ENCODE data around the gene PAXIP1.

The PAXIP1 gene

DNA sequence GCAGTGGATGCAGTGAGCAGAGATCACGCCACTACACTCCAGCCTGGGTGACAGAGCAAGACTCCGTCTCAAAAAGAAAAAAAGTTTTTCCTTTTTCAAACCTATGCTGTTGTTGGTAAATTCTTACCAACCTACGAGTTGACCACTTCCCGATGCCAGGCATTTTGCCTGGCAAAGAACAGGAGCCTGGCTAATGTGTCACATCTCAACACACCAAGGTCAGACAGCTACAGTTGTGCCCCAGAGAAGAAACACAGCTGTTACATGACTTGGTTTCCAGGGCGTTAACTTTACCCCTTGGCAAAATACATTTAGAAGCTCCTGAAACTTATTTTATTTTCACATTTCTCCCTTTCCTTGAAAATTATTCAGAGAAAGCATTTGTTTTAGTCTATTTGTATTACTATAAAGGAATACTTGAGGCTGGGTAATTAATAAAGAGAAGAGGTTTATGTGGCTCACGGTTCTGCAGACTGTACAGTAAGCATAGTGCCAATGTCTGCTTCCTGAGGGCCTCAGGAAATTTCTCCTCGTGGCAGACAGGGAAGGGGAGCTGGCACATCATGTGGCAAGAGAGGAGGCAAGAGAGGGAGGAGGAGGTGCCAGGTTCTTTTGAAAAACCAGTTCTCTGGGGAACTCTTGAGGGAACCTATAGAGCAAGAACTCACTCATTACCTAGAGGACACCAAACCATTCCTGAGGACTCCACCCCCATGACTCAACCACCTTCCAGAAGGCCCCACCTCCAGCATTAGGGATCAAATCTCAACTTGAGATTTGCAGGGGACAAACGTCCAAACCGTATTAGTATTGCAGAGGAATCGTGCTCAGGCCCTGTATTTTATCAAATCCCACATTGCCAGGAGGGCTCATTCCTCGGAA lies 83.3 kb downstream of the PAXIP1 start:
- Histone ChIP-seq H2AFZ (ENCODE audit: low read depth) (no peak overlapping the region), H3K27ac (no peak overlapping the region), H4K20me1 (ENCODE audit: insufficient read depth) (no peaks in the 10 kb centered on the region), H3K4me2 (no peak overlapping the region), H3K36me3 (ENCODE audit: insufficient read depth) (no peaks in the 10 kb centered on the region), H3K79me2 (ENCODE audit: insufficient read depth, low read depth) (no peaks in the 10 kb centered on the region), H3K27me3 (ENCODE audit: insufficient read depth, low read depth) (no peaks in the 10 kb centered on the region), H3K4me3 (IDR thresholded peaks at IDR 0.05; ENCODE audit: insufficient read depth, low read depth, low read length) (no peak overlapping the region), H3K4me1 (ENCODE audit: low read depth, poor library complexity, severe bottlenecking) (no peaks in the 10 kb centered on the region), H3K9ac (no peak overlapping the region)
- TF ChIP-seq CTCF (conservative IDR thresholded peaks at IDR 0.05; ENCODE audit: low read depth, low read length) = no peak

DNA sequence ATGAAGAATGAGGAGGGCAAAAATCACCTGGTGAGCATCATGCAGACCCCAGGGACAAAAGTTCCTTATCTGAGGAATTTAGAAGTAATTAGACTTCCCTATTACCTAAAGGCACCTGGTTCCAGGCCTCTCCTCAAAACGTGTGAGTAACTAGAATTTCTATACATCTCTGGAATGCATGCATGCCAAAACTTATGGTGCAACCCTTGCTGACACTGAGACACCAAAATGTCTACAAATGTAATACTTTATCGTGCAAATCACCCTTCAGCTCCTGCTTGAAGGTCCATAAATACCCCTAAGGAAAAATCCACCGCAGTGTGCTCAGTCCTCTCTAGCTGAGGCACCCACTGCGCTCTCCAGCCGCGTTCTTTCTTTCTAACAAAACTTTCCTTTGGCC lies 84.2 kb downstream of the PAXIP1 start:
- H3K4me2 ChIP-seq = no peak overlapping the region
- no peaks in the 10 kb centered on the region for H3K79me2 ChIP-seq (ENCODE audit: insufficient read depth, low read depth)
- no peaks in the 10 kb centered on the region for H3K36me3 ChIP-seq (ENCODE audit: insufficient read depth)
- no peaks in the 10 kb centered on the region for H4K20me1 ChIP-seq (ENCODE audit: insufficient read depth)
- no peak overlapping the region for H3K27ac ChIP-seq
- no peaks in the 10 kb centered on the region for H3K27me3 ChIP-seq (ENCODE audit: insufficient read depth, low read depth)
- no peaks in the 10 kb centered on the region for H3K4me1 ChIP-seq (ENCODE audit: low read depth, poor library complexity, severe bottlenecking)
- no peak overlapping the region for H2AFZ ChIP-seq (ENCODE audit: low read depth)
- TF ChIP-seq CTCF (conservative IDR thresholded peaks at IDR 0.05; ENCODE audit: low read depth, low read length) = no peak
- no peak overlapping the region for H3K9ac ChIP-seq
- no peak overlapping the region for H3K4me3 ChIP-seq (IDR thresholded peaks at IDR 0.05; ENCODE audit: insufficient read depth, low read depth, low read length)

GRCh38 chr7:154918266-154918665 lies 84.7 kb downstream of the PAXIP1 start:
- no peaks in the 10 kb centered on the region for H4K20me1 ChIP-seq (ENCODE audit: insufficient read depth)
- H3K9ac ChIP-seq = no peak overlapping the region
- H3K4me3 ChIP-seq (IDR thresholded peaks at IDR 0.05; ENCODE audit: insufficient read depth, low read depth, low read length) = no peak overlapping the region
- H3K36me3 ChIP-seq (ENCODE audit: insufficient read depth) = no peaks in the 10 kb centered on the region
- H2AFZ ChIP-seq (ENCODE audit: low read depth) = no peak overlapping the region
- no peak overlapping the region for H3K27ac ChIP-seq
- TF ChIP-seq CTCF (conservative IDR thresholded peaks at IDR 0.05; ENCODE audit: low read depth, low read length) = no peak
- no peak overlapping the region for H3K4me2 ChIP-seq
- no peaks in the 10 kb centered on the region for H3K27me3 ChIP-seq (ENCODE audit: insufficient read depth, low read depth)
- H3K4me1 ChIP-seq (ENCODE audit: low read depth, poor library complexity, severe bottlenecking) = no peaks in the 10 kb centered on the region
- H3K79me2 ChIP-seq (ENCODE audit: insufficient read depth, low read depth) = no peaks in the 10 kb centered on the region

DNA sequence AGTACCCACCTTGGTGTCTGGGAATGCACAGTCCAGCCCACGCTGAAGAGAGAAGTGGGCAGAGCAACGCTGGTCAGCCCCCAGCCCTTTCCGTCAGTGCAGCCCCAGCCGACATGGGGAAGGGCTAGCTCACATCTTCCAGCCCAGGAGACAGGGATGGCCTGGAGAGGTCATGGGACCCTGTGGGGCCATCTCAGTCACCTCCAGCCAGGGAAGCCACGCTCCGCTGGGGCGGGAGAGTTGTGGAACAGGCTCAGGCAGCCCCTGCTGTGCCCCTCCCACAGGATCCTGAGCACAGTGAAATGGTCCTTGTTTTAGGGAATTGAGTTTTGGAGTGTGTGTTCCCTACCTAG lies 85.1 kb downstream of the PAXIP1 start:
- no peaks in the 10 kb centered on the region for H4K20me1 ChIP-seq (ENCODE audit: insufficient read depth)
- TF ChIP-seq CTCF (conservative IDR thresholded peaks at IDR 0.05; ENCODE audit: low read depth, low read length) = no peak
- no peak overlapping the region for H3K4me3 ChIP-seq (IDR thresholded peaks at IDR 0.05; ENCODE audit: insufficient read depth, low read depth, low read length)
- no peaks in the 10 kb centered on the region for H3K4me1 ChIP-seq (ENCODE audit: low read depth, poor library complexity, severe bottlenecking)
- H2AFZ ChIP-seq (ENCODE audit: low read depth) = no peak overlapping the region
- no peaks in the 10 kb centered on the region for H3K27me3 ChIP-seq (ENCODE audit: insufficient read depth, low read depth)
- H3K9ac ChIP-seq = no peak overlapping the region
- H3K27ac ChIP-seq = no peak overlapping the region
- H3K36me3 ChIP-seq (ENCODE audit: insufficient read depth) = no peaks in the 10 kb centered on the region
- no peaks in the 10 kb centered on the region for H3K79me2 ChIP-seq (ENCODE audit: insufficient read depth, low read depth)
- H3K4me2 ChIP-seq = no peak overlapping the region

Data from KMS-11 (cell line).